Measurements from ENCODE around the gene CEND1. TPM values are rescaled to one million over a fixed set of nuclear protein-coding genes. Genes with fewer than 3 reads are reported as not detected.

The CEND1 gene
- polyA plus RNA-seq, 1 of the 3 experiments (the other 2 are of a cell fraction), result 3.6 TPM

- Histone ChIP-seq H3K79me2 (ENCODE audit: insufficient read depth) (peaks cover 45% of the 10 kb centered on the region), H3K36me3 (replicated peaks in 1 of 2; ENCODE audit: control insufficient read depth in 1 of 2, insufficient read depth in 2 of 2, low read length in 1 of 2) (peaks cover 0 to 38% of the 10 kb centered on the region in 2 experiments), H2AFZ (ENCODE audit: low read depth) (no peak overlapping the region), H3F3A (replicated peaks; ENCODE audit: insufficient read depth) (peaks cover 12% of the 10 kb centered on the region), H3K27ac (ENCODE audit: low read depth in 2 of 2, low read length in 1 of 2) (no peak overlapping the region), H3K4me1 (ENCODE audit: control insufficient read depth in 1 of 2, insufficient read depth in 2 of 2, low read depth in 1 of 2, low read length in 1 of 2) (peaks cover 12 to 16% of the 10 kb centered on the region in 2 experiments; a peak in 2 of 4 replicates), H3K9ac (no peak overlapping the region), H3K9me2 (no peaks in the 10 kb centered on the region), H3K4me2 (peak overlapping the region; percentile 94), H3K9me3 (no peaks in the 10 kb centered on the region), H3K27me3 (ENCODE audit: insufficient read depth) (no peaks in the 10 kb centered on the region), H4K20me1 (ENCODE audit: insufficient read depth) (no peaks in the 10 kb centered on the region), H3K4me3 (ENCODE audit: low read depth in 2 of 2, low read length in 1 of 2) (peak overlapping the region in 1 of 2 experiments; percentile 62; a peak in 2 of 4 replicates)
- TF ChIP-seq YY1 (IDR thresholded peaks at IDR 0.05; ENCODE audit: low read depth) (no peak), FOSL2 (IDR thresholded peaks at IDR 0.05; ENCODE audit: borderline replicate concordance, low read depth) (no peak), RXRA (IDR thresholded peaks at IDR 0.05; ENCODE audit: borderline replicate concordance, low read depth) (no peak), RAD21 (IDR thresholded peaks at IDR 0.05; ENCODE audit: low read length) (no peak), GABPA (IDR thresholded peaks at IDR 0.05; ENCODE audit: low read depth) (no peak), PBX3 (IDR thresholded peaks at IDR 0.05) (no peak), CHD2 (IDR thresholded peaks at IDR 0.05; ENCODE audit: low read length, partially characterized antibody) (no peak), MAX (IDR thresholded peaks at IDR 0.05; ENCODE audit: low read depth) (no peak), EZH2phosphoT487 (IDR thresholded peaks at IDR 0.05; ENCODE audit: borderline replicate concordance, low read depth) (no peak), TEAD4 (IDR thresholded peaks at IDR 0.05; ENCODE audit: borderline replicate concordance, insufficient read depth) (no peak), RFX5 (IDR thresholded peaks at IDR 0.05; ENCODE audit: low read length) (no peak), GATA2 (CRISPR knock-in tag; IDR thresholded peaks at IDR 0.05) (no peak), USF1 (IDR thresholded peaks at IDR 0.05; ENCODE audit: borderline replicate concordance, low read depth) (no peak), NRF1 (IDR thresholded peaks at IDR 0.05; ENCODE audit: low read depth, low read length) (no peak), TCF12 (IDR thresholded peaks at IDR 0.05) (no peak), ELF1 (IDR thresholded peaks at IDR 0.05) (no peak), REST (IDR thresholded peaks at IDR 0.05; ENCODE audit: low read depth, low read length) (no peak), FOXJ3 (CRISPR knock-in tag; IDR thresholded peaks at IDR 0.05) (no peak), SIN3A (IDR thresholded peaks at IDR 0.05; ENCODE audit: borderline replicate concordance, low read depth, low read length) (no peak)
- ChIA-PET POLR2A (interaction anchor here (1.6 to 2.0 kb wide), 2 partner anchors 9 to 15 kb away, joined by 7 to 8 read pairs; partner anchors contain the start of gene PNPLA2), CTCF (interaction anchor here (0.8 to 2.9 kb wide), 2 partner anchors 16 to 20 kb away, joined by 4 to 13 read pairs; partner anchors contain the start of gene PNPLA2)
- no peak for DNase-seq
- no CpG with 5 or more reads among the region's 8 CpGs for WGBS (ENCODE audit: low lambda C conversion rate)
Measured at GRCh38 chr11:803467-803742, 13.5 kb upstream of the CEND1 start.
